IPS DF 4.7 (cell line): ENCODE results near the gene MYBPH.

ENCODE experiments used
- DNase-seq: peaks from one replicate; pipeline ENCODE4 v3.0.0-alpha.2; 2013; ENCODE audit warnings: low spot score; ENCODE audit errors: extremely low read depth

Gene MYBPH

GRCh38 chr1:203175237-203175826 lies at the start of gene MYBPH:
TSS of gene MYBPH (minus strand) at chr1:203175826. CDS start at chr1:203175755, 71 bp downstream.
- DNase-seq, result no peak

GRCh38 chr1:203225071-203225470 lies 49.4 kb upstream of the MYBPH start:
- DNase-seq, result no peak

- DNase-seq, result no peak
Measured at GRCh38 chr1:203223012-203223775, 47.6 kb upstream of the MYBPH start.

- no peak for DNase-seq
Measured at GRCh38 chr1:203219934-203220333, 44.3 kb upstream of the MYBPH start.

- DNase-seq, result no peak
Measured at GRCh38 chr1:203219171-203219570, 43.5 kb upstream of the MYBPH start.

- DNase-seq, result no peak
Measured at GRCh38 chr1:203217668-203218067, 42.0 kb upstream of the MYBPH start.

DNA sequence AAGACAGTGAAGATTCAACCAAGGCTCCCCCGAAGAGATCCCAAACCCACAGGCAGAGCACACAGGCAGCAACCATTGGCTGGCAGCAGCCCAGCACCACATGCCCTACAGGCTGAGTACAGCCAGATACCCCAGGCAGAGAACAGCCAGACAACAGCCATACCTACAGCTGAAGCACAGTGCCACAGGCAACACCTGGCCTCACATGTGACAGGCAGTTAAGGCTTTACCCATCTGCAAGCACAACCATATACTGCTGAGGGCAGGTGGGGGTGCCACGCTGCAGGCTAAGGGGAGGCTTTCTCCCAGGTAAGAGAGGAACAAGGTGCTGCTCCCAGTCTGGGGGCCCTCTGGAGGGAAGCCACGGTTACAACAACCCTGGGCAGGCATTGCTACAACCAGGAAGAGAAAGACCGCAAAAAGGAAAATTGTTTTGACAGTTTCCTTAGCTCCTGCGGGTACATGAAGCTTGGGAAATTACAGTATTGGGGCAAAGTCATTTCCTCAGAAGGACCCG lies 41.6 kb upstream of the MYBPH start:
- DNase-seq, result no peak

DNA sequence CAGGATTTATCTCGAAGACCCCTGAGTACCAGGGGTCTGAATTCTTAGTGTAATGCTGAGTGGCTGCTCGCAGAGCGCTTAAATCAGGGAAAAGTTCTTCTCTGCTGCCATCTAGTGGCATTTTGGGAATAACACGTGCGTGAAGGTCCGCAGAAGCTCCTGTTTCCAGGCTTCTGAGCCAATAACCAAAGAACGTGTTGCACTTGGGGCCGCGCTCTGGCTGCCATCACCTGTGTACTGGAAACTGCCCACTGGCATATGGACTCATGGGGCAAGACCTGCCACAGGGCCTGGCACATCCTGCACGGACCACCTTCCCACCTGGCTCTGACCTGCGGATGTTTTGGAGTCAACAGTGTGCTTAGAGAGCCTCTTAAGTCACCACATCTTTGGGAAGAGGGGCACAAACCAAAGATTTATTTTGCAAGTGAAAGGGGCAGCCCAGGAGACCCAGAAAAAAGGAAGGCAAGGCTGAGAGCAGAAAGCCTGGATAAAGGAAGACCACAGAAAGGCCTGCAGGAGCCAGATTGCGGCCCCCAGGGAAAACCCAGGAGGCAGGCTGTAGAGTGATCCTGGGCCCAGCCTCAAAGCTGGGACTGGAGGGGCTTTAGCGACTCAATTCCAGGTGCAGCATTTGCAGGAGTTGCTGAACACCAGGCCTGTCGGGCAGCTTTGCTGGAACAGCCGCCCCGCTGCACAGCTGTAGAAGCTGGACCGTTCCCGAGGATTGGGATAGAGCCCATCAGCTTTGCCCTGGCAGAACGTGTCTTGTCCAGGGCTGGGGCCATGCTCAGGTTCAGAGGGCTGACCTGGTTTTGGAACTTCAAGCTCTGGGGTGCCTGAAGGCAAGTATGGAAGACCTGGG lies 40.9 kb upstream of the MYBPH start:
- DNase-seq, result peak; percentile 87

GRCh38 chr1:203215573-203215972 lies 39.9 kb upstream of the MYBPH start:
- no peak for DNase-seq

DNA sequence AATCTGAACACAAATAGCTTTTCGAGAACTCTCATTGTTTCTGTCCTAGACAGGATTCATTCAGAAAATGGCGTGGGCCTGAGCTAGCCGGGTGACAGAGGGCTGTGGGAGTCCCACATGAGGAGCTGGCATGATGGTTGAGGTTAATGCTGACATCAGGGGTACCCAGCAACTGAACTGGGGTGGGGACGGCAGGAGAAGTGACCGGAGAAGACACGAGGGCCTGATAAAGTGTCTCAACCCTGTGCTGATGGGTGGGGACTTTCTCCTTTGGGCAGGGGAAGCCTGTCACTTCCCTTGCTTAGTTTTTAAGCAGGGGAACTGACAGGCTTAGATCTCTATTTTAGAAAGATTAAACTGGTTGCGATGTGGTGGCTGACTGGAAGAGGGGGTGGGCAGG lies 39.2 kb upstream of the MYBPH start:
- DNase-seq, result no peak

- DNase-seq, result no peak
Measured at GRCh38 chr1:203213126-203213525, 37.5 kb upstream of the MYBPH start.

GRCh38 chr1:203211812-203212211 lies 36.2 kb upstream of the MYBPH start:
- no peak for DNase-seq

GRCh38 chr1:203210988-203211387 lies 35.4 kb upstream of the MYBPH start:
- DNase-seq, result no peak

DNA sequence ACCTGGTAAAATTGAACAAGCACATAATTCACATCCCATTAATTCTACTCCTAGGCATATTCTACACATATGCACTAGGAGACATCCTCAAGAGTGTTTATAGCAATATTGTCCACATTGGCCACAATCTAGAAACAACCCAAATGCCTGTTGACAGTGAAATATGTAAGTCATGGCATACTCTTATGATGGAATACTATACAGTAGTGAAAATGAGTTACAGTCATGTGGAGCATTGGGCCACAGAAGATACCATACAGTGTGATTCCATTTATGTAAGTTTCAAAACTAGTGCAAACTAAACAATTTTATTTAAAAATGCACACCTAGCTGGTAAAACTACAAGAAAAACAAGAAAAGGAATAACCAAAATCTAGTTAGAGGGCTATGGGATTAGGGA lies 34.7 kb upstream of the MYBPH start:
- DNase-seq, result no peak

GRCh38 chr1:203208181-203208580 lies 32.6 kb upstream of the MYBPH start:
- no peak for DNase-seq

GRCh38 chr1:203207751-203208150 lies 32.1 kb upstream of the MYBPH start:
- DNase-seq, result no peak

DNA sequence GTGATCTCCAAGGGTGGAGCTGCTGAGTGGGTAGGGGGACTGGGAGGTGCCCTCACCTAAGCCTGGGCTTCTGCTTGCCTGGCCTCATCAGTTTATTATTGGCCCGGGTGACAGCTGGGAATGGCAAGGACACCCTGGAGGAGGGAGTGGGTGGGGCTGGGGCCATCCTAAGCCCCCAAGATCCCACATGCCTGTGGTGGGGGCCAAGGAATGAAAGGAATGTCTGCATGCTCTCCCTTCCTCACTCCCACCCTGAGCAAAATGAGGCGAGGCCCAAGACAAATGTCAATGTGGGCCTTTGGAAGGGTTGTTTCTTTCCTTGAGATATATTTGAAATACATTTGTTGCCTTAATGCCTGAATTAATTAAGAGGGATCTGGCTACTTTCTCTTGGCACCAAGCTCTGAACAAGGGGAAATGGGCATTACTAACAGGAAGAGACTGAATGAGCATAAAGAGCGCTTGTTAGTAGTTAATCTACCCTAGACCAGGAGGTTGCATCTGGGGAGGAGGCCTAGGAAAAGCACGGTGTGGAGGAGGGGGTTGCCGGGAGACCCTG lies 30.6 kb upstream of the MYBPH start:
- DNase-seq, result no peak

- no peak for DNase-seq
Measured at GRCh38 chr1:203204756-203205155, 29.1 kb upstream of the MYBPH start.

DNA sequence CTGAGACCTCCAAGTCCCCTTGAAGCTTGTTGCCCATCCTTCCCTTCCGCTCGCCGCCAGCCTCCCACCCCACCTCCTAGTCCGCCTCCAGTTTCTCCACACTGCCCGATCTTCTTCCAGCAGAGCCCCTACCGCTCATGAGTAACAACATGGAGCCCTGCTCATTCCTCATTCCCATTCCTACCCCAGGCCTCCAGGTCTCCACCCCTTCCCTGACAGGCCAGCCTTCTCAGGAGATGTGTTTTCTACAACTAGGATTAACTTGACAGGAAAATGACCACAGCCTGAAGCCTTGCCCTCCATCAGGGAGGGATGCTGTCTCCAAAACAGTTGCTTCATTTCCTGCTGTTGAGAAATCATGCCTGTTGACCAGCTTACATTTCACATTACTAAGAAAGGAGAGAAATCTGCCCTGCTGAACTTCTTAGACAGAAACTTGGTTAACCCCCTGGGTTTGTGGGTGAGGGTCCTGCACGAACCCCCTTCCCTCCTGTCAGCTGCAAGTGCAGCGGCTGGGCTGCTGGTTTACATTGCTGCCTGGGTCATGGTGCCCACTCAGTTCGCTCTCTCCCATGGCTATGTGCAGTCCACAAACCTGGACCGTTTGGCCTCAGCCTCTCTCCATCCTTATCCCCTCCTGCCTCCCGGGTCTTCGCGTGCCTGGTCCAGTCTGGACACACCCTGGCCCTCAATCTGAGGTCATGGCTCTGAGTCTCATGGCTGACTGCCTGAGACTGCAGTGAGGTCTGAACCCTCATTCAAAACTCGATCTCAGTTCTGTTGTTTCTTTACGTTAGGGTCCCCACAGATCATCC lies 27.0 kb upstream of the MYBPH start:
- DNase-seq, result no peak

DNA sequence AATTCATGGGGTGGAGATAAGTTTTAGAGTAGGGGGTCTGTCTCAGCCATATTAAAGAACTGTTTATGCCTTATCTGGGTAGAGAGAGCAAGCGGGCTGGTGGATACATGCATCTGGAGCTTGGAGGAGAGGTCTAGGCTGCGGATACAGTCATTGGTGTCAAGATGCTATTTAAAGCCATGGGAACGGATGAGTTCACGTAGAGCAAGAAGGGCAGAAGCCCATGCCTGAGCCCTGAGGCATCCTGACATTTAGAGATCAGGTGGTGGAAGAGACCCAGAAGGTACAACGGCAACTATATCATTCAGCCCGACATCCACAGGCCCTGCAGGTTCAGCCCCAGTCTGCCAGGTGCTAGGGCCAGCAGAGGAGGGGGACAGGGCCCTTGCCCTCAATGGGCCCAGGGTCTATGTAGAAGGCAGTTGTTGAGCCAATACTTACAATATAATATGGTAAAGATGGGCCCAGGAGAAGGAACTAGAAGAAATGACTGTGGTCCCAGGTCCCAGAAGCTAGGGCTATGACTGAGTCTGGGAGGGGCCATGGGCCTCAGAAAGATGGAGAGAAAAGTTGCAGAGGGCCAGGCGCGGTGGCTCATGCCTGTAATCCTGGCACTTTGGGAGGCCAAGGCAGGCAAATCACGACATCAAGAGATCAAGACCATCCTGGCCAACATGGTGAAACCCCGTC lies 26.0 kb upstream of the MYBPH start:
- no peak for DNase-seq
